ENCODE results near the gene ELOVL5. TPM values are rescaled to one million over a fixed set of nuclear protein-coding genes. Genes with fewer than 3 reads are reported as not detected.

The ELOVL5 gene
- total RNA-seq, 3 donors from 2014 or later (not counting 1 experiment from before 2014, with no cell fraction given), result 72.1 to 99.5 (median 73.7) TPM

DNA sequence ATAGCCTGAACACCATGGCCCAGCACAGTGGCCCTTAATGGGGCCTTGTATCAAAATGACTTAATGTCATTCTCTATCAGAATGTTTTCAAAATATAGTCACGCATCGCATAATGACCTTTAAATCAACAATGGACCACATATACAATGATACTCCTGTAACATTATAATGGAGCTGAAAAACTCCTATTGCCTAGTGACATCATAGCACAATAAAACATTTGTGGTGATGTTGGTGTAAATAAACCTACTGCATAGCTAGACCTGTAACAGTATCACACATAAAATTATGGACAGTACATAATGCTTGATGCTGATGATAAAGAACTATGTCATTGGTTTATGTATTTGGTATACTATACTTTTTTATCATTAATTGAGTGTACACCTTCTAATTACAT lies 9.3 kb downstream of the ELOVL5 start:
- Histone ChIP-seq H3K9me3 (ENCODE audit: control insufficient read depth, insufficient read depth, low read length) (no peaks in the 10 kb centered on the region), H3K4me3 (ENCODE audit: low read length) (no peak overlapping the region), H3K27ac (ENCODE audit: low read length) (no peak overlapping the region), H3K4me1 (ENCODE audit: control insufficient read depth, insufficient read depth, low read length) (peaks cover 42% of the 10 kb centered on the region), H3K27me3 (ENCODE audit: control insufficient read depth, insufficient read depth, low read length) (no peaks in the 10 kb centered on the region), H3K36me3 (ENCODE audit: control insufficient read depth, insufficient read depth, low read length) (no peaks in the 10 kb centered on the region)
- H3K36me3 Mint-ChIP-seq, result no peaks in the 10 kb centered on the region
- DNase-seq, result no peak
- TF ChIP-seq, protein P1, sequence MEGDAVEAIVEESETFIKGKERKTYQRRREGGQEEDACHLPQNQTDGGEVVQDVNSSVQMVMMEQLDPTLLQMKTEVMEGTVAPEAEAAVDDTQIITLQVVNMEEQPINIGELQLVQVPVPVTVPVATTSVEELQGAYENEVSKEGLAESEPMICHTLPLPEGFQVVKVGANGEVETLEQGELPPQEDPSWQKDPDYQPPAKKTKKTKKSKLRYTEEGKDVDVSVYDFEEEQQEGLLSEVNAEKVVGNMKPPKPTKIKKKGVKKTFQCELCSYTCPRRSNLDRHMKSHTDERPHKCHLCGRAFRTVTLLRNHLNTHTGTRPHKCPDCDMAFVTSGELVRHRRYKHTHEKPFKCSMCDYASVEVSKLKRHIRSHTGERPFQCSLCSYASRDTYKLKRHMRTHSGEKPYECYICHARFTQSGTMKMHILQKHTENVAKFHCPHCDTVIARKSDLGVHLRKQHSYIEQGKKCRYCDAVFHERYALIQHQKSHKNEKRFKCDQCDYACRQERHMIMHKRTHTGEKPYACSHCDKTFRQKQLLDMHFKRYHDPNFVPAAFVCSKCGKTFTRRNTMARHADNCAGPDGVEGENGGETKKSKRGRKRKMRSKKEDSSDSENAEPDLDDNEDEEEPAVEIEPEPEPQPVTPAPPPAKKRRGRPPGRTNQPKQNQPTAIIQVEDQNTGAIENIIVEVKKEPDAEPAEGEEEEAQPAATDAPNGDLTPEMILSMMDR (IDR thresholded peaks at IDR 0.05), result no peak
- ATAC-seq, result no peak
- WGBS (ENCODE audit: insufficient coverage), result no CpG with 5 or more reads among the region's 2 CpGs
- H3K4me1 Mint-ChIP-seq, result peaks cover 92 to 93% of the 10 kb centered on the region in 2 donors
- H3K27me3 Mint-ChIP-seq (ENCODE audit: low read depth in 2 of 2), result no peaks in the 10 kb centered on the region
- peak overlapping the region; percentile 98 to 99 for H3K27ac Mint-ChIP-seq
- no peaks in the 10 kb centered on the region for H3K9me3 Mint-ChIP-seq
- intact Hi-C loops (cut with micrococcal nuclease), result no loop called here
- H3K4me3 Mint-ChIP-seq, result peak overlapping the region; percentile 30

DNA sequence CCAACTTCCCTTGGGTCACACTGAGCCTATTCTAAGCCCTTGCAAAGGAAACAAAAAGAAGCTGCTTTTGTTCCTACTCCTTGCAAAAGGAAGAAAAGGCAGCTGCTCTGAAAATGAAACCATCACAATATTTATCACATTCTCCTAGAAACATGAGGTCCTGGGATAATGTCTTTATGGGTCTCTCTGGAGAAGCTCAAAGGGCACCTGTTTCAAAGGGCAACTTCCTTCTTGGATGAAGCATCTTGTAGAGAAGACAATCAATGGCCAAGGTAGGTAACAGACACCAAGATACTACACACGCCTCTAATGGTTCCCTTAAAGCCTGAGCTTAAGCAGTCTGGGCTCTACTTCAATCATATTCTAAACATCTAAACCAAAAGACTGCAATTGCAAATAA lies 10.4 kb downstream of the ELOVL5 start:
- H3K27ac ChIP-seq (ENCODE audit: low read length), result no peak overlapping the region
- intact Hi-C loops (cut with micrococcal nuclease), result no loop called here
- 65% methylated on average over 1 of the region's 1 CpG for WGBS (ENCODE audit: insufficient coverage)
- H3K4me1 ChIP-seq (ENCODE audit: control insufficient read depth, insufficient read depth, low read length), result peaks cover 39% of the 10 kb centered on the region
- H3K9me3 ChIP-seq (ENCODE audit: control insufficient read depth, insufficient read depth, low read length), result no peaks in the 10 kb centered on the region
- H3K36me3 Mint-ChIP-seq, result no peaks in the 10 kb centered on the region
- DNase-seq (no peak), ATAC-seq (no peak)
- TF ChIP-seq, protein P1 (IDR thresholded peaks at IDR 0.05), result no peak
- peak overlapping the region; percentile 98 to 99 for H3K27ac Mint-ChIP-seq
- H3K4me1 Mint-ChIP-seq, result peaks cover 89 to 90% of the 10 kb centered on the region in 2 donors
- no peak overlapping the region for H3K4me3 Mint-ChIP-seq
- no peaks in the 10 kb centered on the region for H3K27me3 ChIP-seq (ENCODE audit: control insufficient read depth, insufficient read depth, low read length)
- H3K36me3 ChIP-seq (ENCODE audit: control insufficient read depth, insufficient read depth, low read length), result no peaks in the 10 kb centered on the region
- no peak overlapping the region for H3K4me3 ChIP-seq (ENCODE audit: low read length)
- no peaks in the 10 kb centered on the region for H3K9me3 Mint-ChIP-seq
- H3K27me3 Mint-ChIP-seq (ENCODE audit: low read depth in 2 of 2), result no peaks in the 10 kb centered on the region

DNA sequence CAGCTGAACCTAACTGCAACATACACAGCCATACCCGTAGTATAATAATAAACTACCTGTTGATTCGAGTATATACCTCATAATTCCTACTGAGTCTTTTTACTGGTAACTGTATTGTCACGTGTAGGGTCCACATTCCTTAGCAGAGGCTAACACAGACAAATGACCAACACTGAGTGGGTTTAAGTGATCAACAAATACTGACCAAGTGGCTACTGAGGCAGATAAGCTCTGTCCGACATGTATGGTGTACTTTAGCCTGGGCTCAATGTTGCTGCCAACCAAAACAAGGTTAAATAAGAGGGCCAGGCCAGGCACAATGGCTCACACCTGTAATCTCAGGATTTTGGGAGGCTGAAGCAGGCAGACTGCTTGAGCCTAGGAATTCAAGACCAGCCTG lies 12.7 kb downstream of the ELOVL5 start:
- H3K27me3 ChIP-seq (ENCODE audit: control insufficient read depth, insufficient read depth, low read length), result no peaks in the 10 kb centered on the region
- no peaks in the 10 kb centered on the region for H3K27me3 Mint-ChIP-seq (ENCODE audit: low read depth in 2 of 2)
- TF ChIP-seq, protein P1 (IDR thresholded peaks at IDR 0.05), result no peak
- intact Hi-C loops (cut with micrococcal nuclease), result no loop called here
- H3K9me3 Mint-ChIP-seq, result no peaks in the 10 kb centered on the region
- ATAC-seq (no peak), DNase-seq (no peak)
- peaks cover 90% of the 10 kb centered on the region in 2 donors for H3K4me1 Mint-ChIP-seq
- 48% methylated on average over 4 of the region's 4 CpGs for WGBS (ENCODE audit: insufficient coverage)
- H3K4me3 Mint-ChIP-seq, result peak overlapping the region; percentile 89
- H3K4me3 ChIP-seq (ENCODE audit: low read length), result peak overlapping the region; percentile 35
- H3K27ac ChIP-seq (ENCODE audit: low read length), result peak overlapping the region; percentile 93
- H3K36me3 ChIP-seq (ENCODE audit: control insufficient read depth, insufficient read depth, low read length), result no peaks in the 10 kb centered on the region
- H3K27ac Mint-ChIP-seq, result peak overlapping the region; percentile 98 to 99
- H3K9me3 ChIP-seq (ENCODE audit: control insufficient read depth, insufficient read depth, low read length), result no peaks in the 10 kb centered on the region
- H3K4me1 ChIP-seq (ENCODE audit: control insufficient read depth, insufficient read depth, low read length), result peaks cover 39% of the 10 kb centered on the region
- H3K36me3 Mint-ChIP-seq, result no peaks in the 10 kb centered on the region
